ENCODE data around the gene FCRL5. TPM values are rescaled to one million over a fixed set of nuclear protein-coding genes. Genes with fewer than 3 reads are reported as not detected.

The FCRL5 gene
- total and polyA plus RNA-seq, 2 experiments from 2014 or later = not detected

DNA sequence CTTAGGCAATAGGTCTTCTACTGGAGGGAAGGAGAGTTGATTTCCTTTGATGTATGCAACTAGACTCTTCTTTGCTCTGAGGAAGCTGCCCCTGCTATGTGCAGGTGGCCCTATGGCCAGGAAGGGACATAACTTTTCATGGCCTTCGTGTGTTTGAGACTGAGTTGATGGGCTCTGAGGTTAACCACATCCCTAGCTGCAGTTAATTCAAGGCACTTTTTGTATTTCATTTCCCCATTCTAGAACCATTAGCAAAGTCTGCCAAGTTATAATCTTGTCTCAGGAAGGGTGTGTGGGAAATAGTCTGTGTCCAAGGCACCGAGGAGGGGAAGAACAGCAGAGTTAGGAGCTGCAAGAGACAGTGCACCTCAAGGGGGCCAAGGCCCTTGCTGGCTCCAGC, 43.0 kb upstream of the FCRL5 start:
- Histone ChIP-seq H3K27ac (no peak overlapping the region), H3K4me1 (ENCODE audit: insufficient read depth) (no peaks in the 10 kb centered on the region), H3K27me3 (replicated peaks; ENCODE audit: insufficient read depth) (no peaks in the 10 kb centered on the region), H3K9me2 (ENCODE audit: insufficient read depth) (no peaks in the 10 kb centered on the region), H3K4me2 (ENCODE audit: unreplicated experiment) (no peak overlapping the region), H4K20me1 (ENCODE audit: insufficient read depth) (no peaks in the 10 kb centered on the region), H3K36me3 (ENCODE audit: low read depth) (no peaks in the 10 kb centered on the region), H3F3A (ENCODE audit: insufficient read depth) (no peaks in the 10 kb centered on the region), H3K9me3 (ENCODE audit: low read depth) (no peaks in the 10 kb centered on the region), H3K4me3 (no peak overlapping the region), H2AFZ (no peak overlapping the region), H3K79me2 (ENCODE audit: insufficient read depth) (no peaks in the 10 kb centered on the region), H3K9ac (no peak overlapping the region)
- no peak for TF ChIP-seq EZH2phosphoT487 (IDR thresholded peaks at IDR 0.05; ENCODE audit: insufficient read depth, low read depth)
- no peak for TF ChIP-seq EZH2 (IDR thresholded peaks at IDR 0.05; ENCODE audit: insufficient read depth, poor library complexity, severe bottlenecking)
- DNase-seq = no peak
- in situ Hi-C loops (cut with MboI) = no loop called here
- WGBS, 2 experiments (ENCODE audit: low coverage in 1 of 2, low lambda C conversion rate in 2 of 2, missing lambda C conversion rate in 2 of 2) = 0 to 8% methylated on average over 2 of the region's 2 CpGs

DNA sequence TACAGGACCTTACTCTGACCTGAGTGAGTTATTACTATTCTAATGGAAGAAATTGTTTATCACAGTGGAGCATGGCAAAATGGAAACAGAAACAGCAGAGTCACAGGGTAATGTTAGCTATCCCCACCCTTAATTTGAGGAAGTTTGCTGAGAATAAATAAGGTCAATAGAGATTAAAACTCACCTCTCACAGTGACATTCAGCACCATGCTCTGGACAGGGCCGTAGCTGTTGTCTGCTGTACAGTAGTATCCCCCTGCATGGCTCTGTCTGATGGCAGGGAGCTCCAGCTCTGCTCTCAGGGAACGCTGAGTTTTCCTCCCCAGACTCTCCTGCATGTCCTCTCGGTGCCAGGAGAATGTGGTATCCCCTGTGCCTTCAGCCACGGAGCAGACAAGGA, 33.7 kb upstream of the FCRL5 start:
- H3K4me3 ChIP-seq = no peak overlapping the region
- H2AFZ ChIP-seq = no peak overlapping the region
- no peaks in the 10 kb centered on the region; the same call in 1 of the 2 replicates for H3K27me3 ChIP-seq (replicated peaks; ENCODE audit: insufficient read depth)
- H4K20me1 ChIP-seq (ENCODE audit: insufficient read depth) = no peaks in the 10 kb centered on the region
- H3K27ac ChIP-seq = no peak overlapping the region
- H3K4me2 ChIP-seq (ENCODE audit: unreplicated experiment) = no peak overlapping the region
- H3K79me2 ChIP-seq (ENCODE audit: insufficient read depth) = no peaks in the 10 kb centered on the region
- H3K9me3 ChIP-seq (ENCODE audit: low read depth) = no peaks in the 10 kb centered on the region
- no peaks in the 10 kb centered on the region for H3F3A ChIP-seq (ENCODE audit: insufficient read depth)
- WGBS, 2 experiments (ENCODE audit: low coverage in 1 of 2, low lambda C conversion rate in 2 of 2, missing lambda C conversion rate in 2 of 2) = 7% methylated on average over 4 of the region's 4 CpGs
- no peak for TF ChIP-seq EZH2phosphoT487 (IDR thresholded peaks at IDR 0.05; ENCODE audit: insufficient read depth, low read depth)
- no peak for TF ChIP-seq EZH2 (IDR thresholded peaks at IDR 0.05; ENCODE audit: insufficient read depth, poor library complexity, severe bottlenecking)
- no peaks in the 10 kb centered on the region for H3K4me1 ChIP-seq (ENCODE audit: insufficient read depth)
- DNase-seq = no peak
- no peak overlapping the region for H3K9ac ChIP-seq
- H3K9me2 ChIP-seq (ENCODE audit: insufficient read depth) = no peaks in the 10 kb centered on the region
- in situ Hi-C loops (cut with MboI) = loop anchor here (10.0 kb wide), 1 partner anchor 539 kb away; a partner anchor contains a TSS
- H3K36me3 ChIP-seq (ENCODE audit: low read depth) = no peaks in the 10 kb centered on the region

DNA sequence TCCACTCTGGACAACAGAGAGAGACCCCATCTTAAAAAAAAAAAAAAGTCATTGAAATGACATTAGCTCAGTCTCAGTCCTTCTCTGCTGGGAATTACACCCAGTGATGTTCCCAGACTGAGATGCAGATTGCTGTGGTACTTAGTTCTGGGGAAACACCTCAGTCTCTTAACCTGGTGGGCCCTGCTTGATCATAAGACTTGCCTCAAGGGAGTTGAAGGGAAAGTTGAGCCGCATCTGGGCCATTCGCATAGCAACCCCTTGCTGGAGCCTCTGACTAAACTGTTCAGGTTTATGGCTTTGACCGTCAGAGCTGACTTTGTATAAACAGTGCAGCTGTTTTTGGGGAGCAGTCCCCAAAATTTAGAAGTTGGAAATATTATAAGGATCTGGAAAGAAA, 32.2 kb upstream of the FCRL5 start:
- no peaks in the 10 kb centered on the region for H3K4me1 ChIP-seq (ENCODE audit: insufficient read depth)
- H4K20me1 ChIP-seq (ENCODE audit: insufficient read depth) = no peaks in the 10 kb centered on the region
- no peak overlapping the region for H3K4me3 ChIP-seq
- no peaks in the 10 kb centered on the region; the same call in 1 of the 2 replicates for H3K27me3 ChIP-seq (replicated peaks; ENCODE audit: insufficient read depth)
- no peaks in the 10 kb centered on the region for H3K9me3 ChIP-seq (ENCODE audit: low read depth)
- H3F3A ChIP-seq (ENCODE audit: insufficient read depth) = no peaks in the 10 kb centered on the region
- H3K36me3 ChIP-seq (ENCODE audit: low read depth) = no peaks in the 10 kb centered on the region
- TF ChIP-seq EZH2 (IDR thresholded peaks at IDR 0.05; ENCODE audit: insufficient read depth, poor library complexity, severe bottlenecking) (no peak), EZH2phosphoT487 (IDR thresholded peaks at IDR 0.05; ENCODE audit: insufficient read depth, low read depth) (no peak)
- in situ Hi-C loops (cut with MboI) = loop anchor here (10.0 kb wide), 1 partner anchor 540 kb away; a partner anchor contains a TSS
- no peaks in the 10 kb centered on the region for H3K79me2 ChIP-seq (ENCODE audit: insufficient read depth)
- H3K27ac ChIP-seq = no peak overlapping the region
- no peak for DNase-seq
- no peak overlapping the region for H3K9ac ChIP-seq
- H3K9me2 ChIP-seq (ENCODE audit: insufficient read depth) = no peaks in the 10 kb centered on the region
- WGBS, 2 experiments (ENCODE audit: low coverage in 1 of 2, low lambda C conversion rate in 2 of 2, missing lambda C conversion rate in 2 of 2) = 39 to 51% methylated on average over 3 of the region's 3 CpGs
- no peak overlapping the region for H2AFZ ChIP-seq
- H3K4me2 ChIP-seq (ENCODE audit: unreplicated experiment) = no peak overlapping the region

DNA sequence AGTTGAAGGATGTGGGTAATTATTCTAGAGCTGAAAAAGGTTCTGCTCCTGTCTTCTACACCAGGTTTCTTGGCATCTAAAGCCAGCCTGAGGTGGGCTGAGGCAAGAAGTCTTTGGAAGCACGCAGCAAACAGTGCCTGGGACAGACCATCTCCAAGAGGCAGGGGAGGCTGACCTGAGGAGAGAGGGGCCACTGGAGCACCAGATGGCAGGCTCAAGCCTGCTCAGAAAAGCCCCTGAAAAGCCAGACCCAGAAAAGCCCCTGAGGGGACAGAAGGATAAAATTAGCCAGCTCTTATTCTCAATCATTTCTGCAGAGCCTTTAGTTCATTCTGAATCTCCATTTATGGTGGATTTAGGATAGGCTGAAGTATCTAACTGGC, 28.5 kb upstream of the FCRL5 start:
- no peak overlapping the region for H3K4me3 ChIP-seq
- H3K4me1 ChIP-seq (ENCODE audit: insufficient read depth) = no peaks in the 10 kb centered on the region
- peaks cover 10% of the 10 kb centered on the region; the same call in 1 of the 2 replicates for H3K27me3 ChIP-seq (replicated peaks; ENCODE audit: insufficient read depth)
- H3K4me2 ChIP-seq (ENCODE audit: unreplicated experiment) = no peak overlapping the region
- WGBS, 2 experiments (ENCODE audit: low coverage in 1 of 2, low lambda C conversion rate in 2 of 2, missing lambda C conversion rate in 2 of 2) = 19 to 31% methylated on average over 1 of the region's 1 CpG
- H2AFZ ChIP-seq = no peak overlapping the region
- no peaks in the 10 kb centered on the region for H4K20me1 ChIP-seq (ENCODE audit: insufficient read depth)
- no peaks in the 10 kb centered on the region for H3K36me3 ChIP-seq (ENCODE audit: low read depth)
- no peaks in the 10 kb centered on the region for H3K9me3 ChIP-seq (ENCODE audit: low read depth)
- H3K27ac ChIP-seq = no peak overlapping the region
- DNase-seq = no peak
- in situ Hi-C loops (cut with MboI) = loop anchor here (10.0 kb wide), 1 partner anchor 544 kb away; a partner anchor contains a TSS
- no peaks in the 10 kb centered on the region for H3K9me2 ChIP-seq (ENCODE audit: insufficient read depth)
- H3F3A ChIP-seq (ENCODE audit: insufficient read depth) = no peaks in the 10 kb centered on the region
- H3K9ac ChIP-seq = no peak overlapping the region
- TF ChIP-seq EZH2 (IDR thresholded peaks at IDR 0.05; ENCODE audit: insufficient read depth, poor library complexity, severe bottlenecking) = no peak
- TF ChIP-seq EZH2phosphoT487 (IDR thresholded peaks at IDR 0.05; ENCODE audit: insufficient read depth, low read depth) = no peak
- no peaks in the 10 kb centered on the region for H3K79me2 ChIP-seq (ENCODE audit: insufficient read depth)
